IPS DF 4.7 (cell line): ENCODE data around the gene MBNL2.

ENCODE experiments used
- DNase-seq: peaks from one replicate; pipeline ENCODE4 v3.0.0-alpha.2; 2013; ENCODE audit warnings: low spot score; ENCODE audit errors: extremely low read depth

MBNL2 gene, protein sequence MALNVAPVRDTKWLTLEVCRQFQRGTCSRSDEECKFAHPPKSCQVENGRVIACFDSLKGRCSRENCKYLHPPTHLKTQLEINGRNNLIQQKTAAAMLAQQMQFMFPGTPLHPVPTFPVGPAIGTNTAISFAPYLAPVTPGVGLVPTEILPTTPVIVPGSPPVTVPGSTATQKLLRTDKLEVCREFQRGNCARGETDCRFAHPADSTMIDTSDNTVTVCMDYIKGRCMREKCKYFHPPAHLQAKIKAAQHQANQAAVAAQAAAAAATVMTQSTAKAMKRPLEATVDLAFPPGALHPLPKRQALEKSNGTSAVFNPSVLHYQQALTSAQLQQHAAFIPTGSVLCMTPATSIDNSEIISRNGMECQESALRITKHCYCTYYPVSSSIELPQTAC

GRCh38 chr13:97221989-97222700 is at the start of gene MBNL2:
TSS of gene MBNL2 (plus strand) at chr13:97222333. CDS start at chr13:97276236, 53,903 bp downstream.
- DNase-seq: no peak

DNA sequence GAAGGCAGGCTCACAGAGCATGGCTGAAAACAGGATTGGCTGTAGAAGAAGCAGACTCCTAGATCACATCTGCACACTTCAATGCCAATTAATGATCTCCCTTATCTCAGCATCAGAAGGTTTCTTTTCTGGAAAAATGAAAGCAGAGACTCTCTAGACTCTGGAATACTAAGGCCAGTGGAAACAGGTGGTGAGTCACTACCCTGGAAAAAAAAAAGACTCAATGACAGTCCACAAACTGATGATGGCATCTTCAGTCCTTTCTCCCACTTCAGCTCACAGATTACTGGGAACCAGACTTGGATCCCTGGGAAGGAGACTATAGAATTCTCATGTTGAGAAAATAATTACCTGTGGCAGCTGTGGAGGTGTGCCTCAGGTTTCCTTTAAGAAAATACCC is 47.5 kb upstream of the MBNL2 start:
- DNase-seq: no peak

DNA sequence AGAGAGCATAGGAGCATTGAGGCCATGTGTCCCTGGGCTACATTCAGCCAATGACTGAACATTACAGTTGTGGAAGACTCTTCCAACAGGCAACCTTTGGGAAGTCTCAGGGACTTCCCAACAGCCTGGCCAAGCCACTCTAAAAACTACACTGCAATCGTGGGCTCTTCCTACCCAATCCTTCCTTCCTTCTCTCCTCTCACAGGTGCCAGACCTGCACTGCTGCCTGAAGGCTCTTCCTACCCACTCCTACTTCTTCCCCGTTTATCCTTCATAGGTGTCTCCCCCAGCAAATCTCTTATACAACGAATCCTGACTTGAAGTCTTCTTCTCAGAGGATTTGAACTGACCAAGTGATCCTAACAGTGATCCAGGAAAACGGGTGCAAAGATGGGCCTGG is 47.1 kb upstream of the MBNL2 start:
- DNase-seq: no peak

DNA sequence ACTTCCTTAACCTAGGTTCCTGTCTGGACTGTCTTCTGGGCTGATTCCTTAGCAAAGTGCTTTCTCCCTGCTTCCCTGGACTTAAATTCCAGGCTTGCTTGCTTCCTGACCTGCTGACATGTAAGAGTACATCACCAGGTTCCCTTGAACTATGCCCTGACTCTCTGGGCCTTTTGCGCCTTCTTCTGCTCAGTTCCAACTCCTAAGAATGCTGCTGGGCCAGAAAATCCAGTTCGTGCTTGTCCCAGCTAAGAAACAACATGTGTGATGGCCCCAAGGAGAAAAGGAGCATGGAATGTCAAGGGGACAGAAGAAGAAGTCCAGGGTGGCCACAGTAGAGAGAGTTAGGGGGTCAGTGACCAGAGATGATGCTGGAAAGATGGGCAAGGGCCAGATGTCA is 42.6 kb upstream of the MBNL2 start:
- DNase-seq: no peak

DNA sequence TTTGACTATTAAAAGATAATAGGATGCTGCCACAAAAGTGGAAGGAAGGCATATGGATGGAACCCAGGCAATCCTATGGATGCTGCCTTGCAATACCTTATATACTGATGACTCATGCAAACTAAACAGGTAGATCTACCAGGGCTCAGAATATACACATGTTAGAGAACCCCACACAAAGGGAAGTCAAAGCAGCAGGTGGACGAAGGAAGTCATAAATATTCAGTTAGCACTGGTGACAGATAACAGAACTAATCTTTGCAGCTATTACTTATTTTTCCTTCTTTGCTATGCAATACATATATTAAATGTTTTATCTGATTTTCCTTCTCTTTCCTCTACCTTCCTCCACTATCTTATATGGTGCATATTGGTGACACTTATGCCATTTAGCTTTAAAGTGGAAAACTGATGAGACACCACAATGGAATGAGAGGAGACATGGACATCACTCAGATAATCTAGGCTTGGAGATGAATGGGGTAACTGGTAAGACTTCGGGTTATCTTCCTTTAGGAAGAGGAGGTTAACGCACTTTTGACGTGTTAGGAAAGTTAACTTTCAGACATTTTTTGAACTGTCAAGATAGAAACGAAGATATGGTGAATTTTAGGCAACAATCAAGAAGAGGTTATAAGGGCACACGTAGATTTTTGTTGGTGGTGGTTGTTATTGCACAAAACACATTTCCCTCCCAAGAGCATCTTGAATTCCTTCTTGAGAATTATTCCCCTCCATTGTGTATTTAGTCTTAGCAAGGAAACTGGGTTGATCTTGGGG is 39.8 kb upstream of the MBNL2 start:
- DNase-seq: no peak

GRCh38 chr13:97185291-97185690 is 36.8 kb upstream of the MBNL2 start:
- DNase-seq: no peak

DNA sequence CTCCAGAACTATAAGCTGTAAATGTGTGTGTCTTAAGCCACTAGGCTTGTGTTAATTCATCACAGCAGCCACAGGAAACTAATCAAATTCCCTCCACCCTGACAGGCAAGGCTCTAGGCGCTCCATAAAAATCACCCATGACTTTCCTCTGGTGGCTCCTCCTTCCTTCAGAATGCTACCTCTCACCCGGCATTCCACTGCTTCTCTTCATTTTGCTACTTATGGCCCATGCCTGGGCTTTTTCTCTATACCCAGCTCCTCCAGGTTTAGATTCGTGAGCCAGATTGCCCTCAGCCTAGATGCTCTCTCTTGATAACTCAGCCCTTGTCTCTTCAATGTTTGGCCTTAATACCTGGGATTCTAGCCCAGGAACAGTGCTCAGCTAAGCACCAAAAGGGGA is 36.4 kb upstream of the MBNL2 start:
- DNase-seq: no peak

DNA sequence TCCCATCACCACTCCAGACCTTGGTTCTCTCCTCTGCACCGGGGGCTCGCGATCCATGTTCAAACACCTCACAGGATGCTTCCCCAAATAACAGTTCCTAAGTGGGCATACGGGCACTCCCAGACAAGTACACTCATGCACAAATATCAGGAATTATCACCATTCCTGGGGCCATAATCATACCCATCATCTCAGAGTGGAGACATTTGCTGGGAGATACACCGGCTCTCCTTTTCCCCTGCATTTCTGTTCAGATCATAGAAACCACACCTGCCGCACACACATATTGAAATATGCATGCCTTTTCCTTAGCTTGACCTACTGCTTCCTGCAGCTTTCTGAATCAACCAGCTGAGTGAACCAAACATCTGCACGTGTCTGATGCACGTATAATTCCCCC is 33.9 kb upstream of the MBNL2 start:
- DNase-seq: no peak

GRCh38 chr13:97189928-97190327 is 32.2 kb upstream of the MBNL2 start:
- DNase-seq: no peak

DNA sequence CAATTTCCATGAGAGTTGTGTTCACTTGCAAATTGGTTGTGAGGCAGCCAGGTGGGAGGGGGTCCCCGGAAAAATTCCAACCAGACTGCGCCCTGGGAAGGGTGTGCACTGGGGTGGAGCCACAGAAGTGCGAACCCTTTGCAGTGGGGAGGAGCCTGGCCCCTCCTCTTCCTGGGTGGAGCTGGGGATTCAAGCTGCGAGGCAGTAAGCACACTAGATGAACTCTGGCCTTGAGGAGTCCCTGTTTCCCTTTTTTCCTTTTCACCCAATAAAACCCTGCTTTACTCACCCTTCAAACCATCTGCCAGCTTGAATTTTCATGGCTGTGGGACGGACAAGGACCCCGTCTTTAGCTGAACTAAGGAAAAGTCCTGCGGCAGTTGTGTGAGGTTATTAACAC is 31.0 kb upstream of the MBNL2 start:
- DNase-seq: no peak

DNA sequence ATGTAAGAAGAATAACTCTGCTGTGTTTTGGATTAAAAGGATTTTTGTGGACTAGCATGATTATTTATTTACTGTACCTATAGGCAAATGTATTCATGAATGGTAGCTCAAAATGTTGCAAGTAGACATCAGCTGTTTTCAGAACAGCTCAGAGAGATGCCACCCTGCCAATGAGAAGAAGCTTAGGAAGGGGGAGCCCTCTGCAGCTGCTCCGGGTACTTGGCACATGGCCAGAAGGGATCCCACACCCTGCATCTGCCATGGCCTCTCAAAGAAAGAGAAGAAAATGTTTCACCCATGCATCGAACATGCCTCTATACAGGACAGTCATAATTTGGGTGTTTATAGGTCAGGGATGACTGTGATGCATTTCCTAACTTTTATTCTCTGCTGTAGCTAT is 30.5 kb upstream of the MBNL2 start:
- no peak for DNase-seq

- no peak for DNase-seq
Measured at GRCh38 chr13:97192166-97192565, 30.0 kb upstream of the MBNL2 start.

DNA sequence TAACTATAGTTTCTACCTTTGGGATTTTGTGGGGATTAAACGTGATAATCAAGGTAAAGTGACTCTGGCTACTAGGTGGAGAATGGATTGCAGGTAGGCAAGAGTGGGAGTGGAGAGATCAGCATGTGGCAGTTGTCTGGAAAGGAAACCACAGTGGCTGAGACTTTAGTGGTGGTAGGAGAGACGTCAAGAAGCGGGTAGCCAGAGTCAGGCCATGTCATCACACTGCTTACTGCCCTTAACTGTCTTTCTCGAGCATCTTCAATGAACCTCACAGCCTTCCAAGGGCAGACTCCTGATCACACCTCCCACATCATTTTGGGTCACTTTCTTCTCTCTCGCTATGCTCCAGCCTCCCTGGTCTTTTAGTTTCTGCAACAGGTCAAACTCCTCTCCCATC is 28.6 kb upstream of the MBNL2 start:
- DNase-seq: no peak

DNA sequence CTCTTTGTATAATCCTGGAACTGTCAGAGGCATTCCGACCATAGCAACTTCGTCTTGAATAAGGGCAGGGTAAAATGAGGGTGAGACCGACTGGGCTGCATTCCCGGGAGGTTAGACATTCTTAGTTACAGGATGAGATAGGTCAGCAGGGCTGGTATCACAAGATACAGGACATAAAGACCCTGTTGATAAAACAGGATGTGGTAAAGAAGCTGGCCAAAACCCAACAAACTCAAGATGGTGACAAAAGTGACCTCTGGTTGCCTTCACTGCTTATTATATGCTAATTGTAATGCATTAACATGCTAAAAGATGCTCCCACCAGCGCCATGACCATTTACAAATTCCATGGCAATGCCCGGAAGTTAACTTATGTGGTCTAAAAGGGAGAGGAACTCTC is 27.7 kb upstream of the MBNL2 start:
- DNase-seq: no peak

DNA sequence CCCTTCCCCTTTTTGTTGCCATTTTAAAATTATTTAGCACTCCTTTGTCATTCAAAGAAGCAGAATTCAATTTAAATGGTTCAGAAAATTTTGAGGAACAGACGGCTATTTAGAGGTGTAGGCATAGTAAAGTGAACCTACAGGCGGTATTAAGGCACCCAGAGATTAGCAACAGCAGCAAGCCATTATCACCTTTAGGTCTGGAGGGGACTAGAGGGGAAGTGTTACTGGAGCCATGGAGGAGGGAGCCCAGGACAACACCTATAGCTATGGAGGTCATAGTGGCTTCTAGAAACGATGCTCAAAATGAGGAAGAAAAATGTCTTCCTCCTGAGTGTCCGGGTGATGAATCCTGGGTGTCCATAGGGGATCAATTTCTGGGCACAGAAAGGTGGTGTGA is 25.8 kb upstream of the MBNL2 start:
- DNase-seq: no peak

DNA sequence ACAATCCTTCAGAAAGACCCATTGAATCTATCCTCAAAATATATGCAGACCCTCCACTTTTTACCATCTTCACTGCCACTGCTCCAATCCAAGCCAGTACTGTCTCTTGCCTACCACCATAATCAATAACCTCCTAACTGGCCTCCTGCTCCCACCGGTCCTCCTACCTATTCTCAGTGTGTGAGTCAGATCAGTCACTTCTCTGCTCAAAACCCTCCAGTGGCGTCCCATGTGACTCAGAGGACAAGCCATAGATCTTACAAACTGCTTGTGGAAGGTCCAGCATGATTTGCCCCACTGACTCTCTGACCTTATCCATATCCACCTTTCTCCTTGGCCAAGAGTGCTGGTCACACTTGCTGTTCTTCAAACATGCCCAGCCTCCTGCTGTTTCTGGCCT is 23.4 kb upstream of the MBNL2 start:
- no peak for DNase-seq

- DNase-seq: no peak
Measured at GRCh38 chr13:97199451-97199850, 22.7 kb upstream of the MBNL2 start.

DNA sequence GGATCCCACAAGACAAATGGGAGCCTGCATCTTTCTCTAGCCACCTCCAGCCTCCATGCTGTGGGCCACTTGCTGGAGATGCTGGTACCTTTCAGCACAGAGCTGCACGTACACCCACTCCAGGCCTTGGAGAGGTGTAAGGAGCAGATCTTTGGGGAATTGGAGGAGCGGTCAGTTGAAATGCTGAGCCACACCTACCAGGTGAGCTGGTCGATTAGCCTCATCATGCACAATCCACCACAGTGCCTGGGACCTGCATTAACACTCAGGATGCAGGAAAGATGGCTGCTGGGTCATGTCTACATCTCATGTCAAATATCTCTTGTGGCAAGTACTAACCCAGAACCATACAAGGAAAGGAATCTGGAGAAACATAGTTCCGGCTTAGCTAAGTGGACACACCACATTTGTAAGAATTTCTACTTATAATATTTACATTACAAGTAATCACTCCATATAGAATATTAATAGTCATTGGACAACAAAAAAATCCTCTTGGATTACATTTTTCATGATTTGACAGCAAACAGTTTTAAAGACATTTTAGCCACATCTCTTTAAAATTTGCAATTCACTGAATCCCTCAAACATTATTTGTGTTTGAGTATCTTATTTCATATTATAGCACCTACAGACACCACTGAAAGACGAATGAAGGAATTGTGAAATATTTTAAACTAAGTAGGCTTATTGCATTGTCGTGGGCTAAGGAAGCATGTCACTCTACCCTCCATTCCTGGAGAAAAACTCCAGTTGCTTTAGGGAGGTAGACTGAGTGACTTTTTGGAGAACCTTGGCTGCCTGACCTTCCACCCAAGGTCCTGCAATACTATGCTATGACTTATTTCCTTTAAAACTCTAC is 21.8 kb upstream of the MBNL2 start:
- DNase-seq: no peak

DNA sequence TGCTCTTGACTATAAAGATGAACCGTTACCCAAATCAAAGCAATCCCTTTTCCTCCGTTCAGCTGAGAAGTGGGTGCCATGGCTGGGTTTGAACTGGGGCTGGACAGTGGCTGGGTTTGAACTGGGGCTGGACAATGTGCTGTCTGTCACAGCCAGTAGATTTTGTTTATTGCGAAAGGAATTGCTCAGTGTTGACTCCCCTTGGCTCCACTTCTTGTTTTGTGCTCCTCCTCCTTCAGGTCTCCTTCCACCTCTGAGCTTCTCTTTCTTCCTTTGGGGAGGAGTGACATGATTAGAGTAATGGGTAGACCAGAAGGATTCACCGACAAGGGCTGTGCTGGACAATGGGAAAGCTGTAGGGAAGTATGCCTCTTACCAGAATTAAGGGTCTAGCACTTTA is 19.4 kb upstream of the MBNL2 start:
- DNase-seq: no peak

GRCh38 chr13:97205465-97205864 is 16.7 kb upstream of the MBNL2 start:
- no peak for DNase-seq

GRCh38 chr13:97205982-97206381 is 16.2 kb upstream of the MBNL2 start:
- DNase-seq: no peak
